Fibroblast of lung (primary cell): ENCODE measurements around the gene TCF23. TPM values are rescaled to one million over a fixed set of nuclear protein-coding genes. Genes with fewer than 3 reads are reported as not detected.
"Not testable (repeated sequence)": the region's sequence is repeated elsewhere in the genome, so short reads cannot be mapped to it uniquely, and the experiment has no call there.

Source experiments
- DNase-seq, 2 donors: peaks; one replicate each; pipeline versions ENCODE4 v3.0.0 to v3.0.0-alpha.2; 2010; ENCODE audit warnings: low read depth in 2 of 2
- H2AFZ ChIP-seq: 2 replicates; pipeline ENCODE4 v1.5.1; 2012; ENCODE audit warnings: low read length, control low read depth, inconsistent platforms
- H3K27ac ChIP-seq: 2 replicates; pipeline ENCODE4 v1.5.1; 2011; ENCODE audit warnings: low read length, control low read depth; ENCODE audit not compliant: insufficient read depth
- H3K27me3 ChIP-seq: 2 replicates; pipeline ENCODE4 v1.5.1; 2011; ENCODE audit warnings: mild to moderate bottlenecking, low read length; ENCODE audit not compliant: control insufficient read depth, insufficient read depth
- H3K36me3 ChIP-seq: 2 replicates; pipeline ENCODE4 v1.5.1; 2011; ENCODE audit warnings: low read length; ENCODE audit not compliant: control insufficient read depth, insufficient read depth
- H3K4me1 ChIP-seq: 2 replicates; pipeline ENCODE4 v1.5.1; 2011; ENCODE audit warnings: low read length; ENCODE audit not compliant: control insufficient read depth, insufficient read depth; ENCODE audit errors: extremely low read depth
- H3K4me2 ChIP-seq: 2 replicates; pipeline ENCODE4 v1.5.1; 2011; ENCODE audit warnings: low read length, control low read depth; ENCODE audit not compliant: insufficient read depth; ENCODE audit errors: extremely low read depth
- H3K4me3 ChIP-seq, 4 experiments: fragments of 200-600 bp in 1 of 4; sonication (generic) in 1 of 4; replicated peaks in 1 of 4; 2 replicates each; pipeline ENCODE4 v1.5.1; 2011 to 2016; ENCODE audit warnings: low read length in 4 of 4, low read depth in 3 of 4, mild to moderate bottlenecking in 3 of 4, control low read depth in 2 of 4, inconsistent platforms in 1 of 4, mixed read lengths in 1 of 4; ENCODE audit not compliant: insufficient read depth in 1 of 4; ENCODE audit errors: control extremely low read depth in 1 of 4
- H3K79me2 ChIP-seq: 2 replicates; pipeline ENCODE4 v1.5.1; 2012; ENCODE audit warnings: mild to moderate bottlenecking, low read length, inconsistent platforms; ENCODE audit not compliant: control insufficient read depth, insufficient read depth
- H3K9ac ChIP-seq: 2 replicates; pipeline ENCODE4 v1.5.1; 2011; ENCODE audit warnings: mild to moderate bottlenecking, low read length, control low read depth; ENCODE audit not compliant: insufficient read depth
- H3K9me3 ChIP-seq: 2 replicates; pipeline ENCODE4 v1.5.1; 2012; ENCODE audit warnings: low read depth, low read length; ENCODE audit not compliant: control insufficient read depth, insufficient read depth
- H4K20me1 ChIP-seq: 2 replicates; pipeline ENCODE4 v1.5.1; 2011; ENCODE audit warnings: low read length; ENCODE audit not compliant: control insufficient read depth, insufficient read depth; ENCODE audit errors: extremely low read depth
- CTCF ChIP-seq, 2 donors: IDR thresholded peaks in 1 of 2; conservative IDR thresholded peaks in 1 of 2; 1 replicate in 1 of 2; 2 replicates in 1 of 2; pipeline ENCODE4 v1.5.1; 2011 to 2012; ENCODE audit warnings: low read length in 2 of 2, control low read depth in 1 of 2, inconsistent platforms in 1 of 2, low read depth in 1 of 2, mild to moderate bottlenecking in 1 of 2
- EZH2 ChIP-seq: IDR thresholded peaks from 2 replicates; pipeline ENCODE4 v1.5.1; 2012; ENCODE audit warnings: low read length, control low read depth, mild to moderate bottlenecking; ENCODE audit errors: missing control alignments
- polyA plus RNA-seq, 2 donors: library from polyadenylated mRNA; depleted of rRNA in 1 of 2; stranded (reverse) in 1 of 2; unstranded in 1 of 2; fragments of >200 nt; gene quantifications; 2 replicates each; pipeline ENCODE4 v1.2.1, GENCODE V29; 2011 to 2012; ENCODE audit warnings: missing spikeins in 1 of 2
- total RNA-seq: library from RNA; depleted of rRNA; stranded (reverse); fragments of >200 nt; gene quantifications from 2 replicates; pipeline ENCODE4 v1.2.1, GENCODE V29; 2014

The TCF23 gene
- total and polyA plus RNA-seq, 2 donors (not counting 1 experiment from before 2014, with no cell fraction given): not detected

DNA sequence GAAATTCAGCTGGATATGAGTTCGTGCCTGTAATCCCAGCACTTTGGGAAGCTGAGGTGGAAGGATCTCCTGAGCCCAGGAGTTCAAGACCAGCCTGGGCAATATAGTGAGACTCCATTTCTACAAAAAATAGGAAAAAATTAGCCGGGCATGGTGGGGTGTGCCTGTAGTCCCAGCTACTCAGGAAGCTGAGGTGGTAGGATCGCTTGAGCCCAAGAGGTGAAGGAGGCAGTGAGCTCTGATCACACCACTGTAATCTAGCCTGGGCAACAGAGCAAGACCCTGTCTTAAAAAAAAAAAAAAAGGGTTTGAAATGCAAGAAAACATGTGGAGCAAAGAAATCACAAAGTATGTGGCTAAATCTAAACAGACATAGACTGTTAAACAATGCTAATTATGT is 39.7 kb upstream of the TCF23 start:
- Histone ChIP-seq H3K79me2 (no peaks in the 10 kb centered on the region), H3K9ac (no peak overlapping the region)

GRCh38 chr2:27110603-27111352 is 38.0 kb upstream of the TCF23 start:
- not testable (repeated sequence) for H3K4me3 ChIP-seq, H4K20me1 ChIP-seq, H3K9ac ChIP-seq, H3K27ac ChIP-seq, H2AFZ ChIP-seq, H3K36me3 ChIP-seq, H3K9me3 ChIP-seq, H3K27me3 ChIP-seq, H3K4me2 ChIP-seq, H3K79me2 ChIP-seq, H3K4me1 ChIP-seq, DNase-seq

More for the DNA sequence above, 39.7 kb upstream of the TCF23 start:
- Histone ChIP-seq H3K27ac (no peak overlapping the region), H3K4me3 (no peak overlapping the region), H2AFZ (no peak overlapping the region), H3K9me3 (no peaks in the 10 kb centered on the region), H4K20me1 (no peaks in the 10 kb centered on the region), H3K4me2 (no peak overlapping the region), H3K36me3 (no peaks in the 10 kb centered on the region), H3K4me1 (no peaks in the 10 kb centered on the region), H3K27me3 (peaks cover 4% of the 10 kb centered on the region)
- no peak for TF ChIP-seq CTCF (conservative IDR thresholded peaks at IDR 0.05 in 1 of 2, IDR thresholded peaks at IDR 0.05 in 1 of 2; ENCODE audit: low read depth in 1 of 2, low read length in 2 of 2)
- TF ChIP-seq EZH2: no peak
- DNase-seq: no peak

GRCh38 chr2:27111392-27112078 is 37.3 kb upstream of the TCF23 start:
- H3K4me2 ChIP-seq, H3K27me3 ChIP-seq, H3K9me3 ChIP-seq, H2AFZ ChIP-seq, DNase-seq, H3K79me2 ChIP-seq, H3K27ac ChIP-seq, H3K9ac ChIP-seq, H4K20me1 ChIP-seq, H3K4me1 ChIP-seq, H3K36me3 ChIP-seq, H3K4me3 ChIP-seq: not testable (repeated sequence)

GRCh38 chr2:27115519-27115918 is 33.3 kb upstream of the TCF23 start:
- H3K4me2 ChIP-seq: no peak overlapping the region
- no peak overlapping the region for H3K27ac ChIP-seq
- H3K79me2 ChIP-seq: no peaks in the 10 kb centered on the region
- H3K9ac ChIP-seq: no peak overlapping the region
- no peak for DNase-seq
- TF ChIP-seq EZH2 (no peak), CTCF (conservative IDR thresholded peaks at IDR 0.05 in 1 of 2, IDR thresholded peaks at IDR 0.05 in 1 of 2; ENCODE audit: low read depth in 1 of 2, low read length in 2 of 2) (no peak)
- H3K4me3 ChIP-seq: no peak overlapping the region
- peaks cover 24% of the 10 kb centered on the region for H3K27me3 ChIP-seq
- H3K9me3 ChIP-seq: no peaks in the 10 kb centered on the region
- H2AFZ ChIP-seq: no peak overlapping the region
- no peaks in the 10 kb centered on the region for H3K4me1 ChIP-seq
- no peaks in the 10 kb centered on the region for H4K20me1 ChIP-seq
- H3K36me3 ChIP-seq: no peaks in the 10 kb centered on the region
